Activated CD4-positive, CD25-positive, alpha-beta regulatory T cell treated with anti-CD3 and anti-CD28 coated beads, Interleukin-2, amount 50 U/mL, for 24 hours (primary cell): Measurements from ENCODE around the gene GPRIN1.
"Not testable (repeated sequence)": the region's sequence is repeated elsewhere in the genome, so short reads cannot be mapped to it uniquely, and the experiment has no call there.

Source experiments
- ATAC-seq, 2 donors: fragments of 150-1000 bp; cut with Tn5 transposase; one replicate each; pipeline ENCODE4 v1.10.0; 2021; ENCODE audit warnings: mild to moderate bottlenecking in 1 of 2, moderate library complexity in 1 of 2

GPRIN1 gene

DNA sequence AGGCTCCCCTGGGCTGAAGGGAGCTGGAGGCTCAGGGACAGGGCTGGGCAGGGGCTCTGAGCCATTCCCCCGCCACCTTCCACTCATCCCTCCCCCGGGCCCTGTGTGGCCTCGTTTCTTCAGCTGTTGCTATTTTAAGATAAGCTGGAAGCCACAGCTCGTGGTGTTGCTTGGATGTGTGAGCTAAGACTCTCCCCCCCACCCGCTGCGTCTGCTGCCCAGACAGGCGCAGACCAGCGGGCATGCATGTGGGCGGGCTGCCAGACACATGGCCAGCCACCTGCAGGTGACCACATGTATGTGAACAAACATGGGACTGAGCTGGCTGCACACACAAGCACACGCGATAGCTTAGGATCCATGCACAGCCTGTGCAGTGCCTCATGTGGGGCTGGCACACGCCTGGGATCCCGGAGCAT lies 11.7 kb upstream of the GPRIN1 start:
- ATAC-seq, result no peak

DNA sequence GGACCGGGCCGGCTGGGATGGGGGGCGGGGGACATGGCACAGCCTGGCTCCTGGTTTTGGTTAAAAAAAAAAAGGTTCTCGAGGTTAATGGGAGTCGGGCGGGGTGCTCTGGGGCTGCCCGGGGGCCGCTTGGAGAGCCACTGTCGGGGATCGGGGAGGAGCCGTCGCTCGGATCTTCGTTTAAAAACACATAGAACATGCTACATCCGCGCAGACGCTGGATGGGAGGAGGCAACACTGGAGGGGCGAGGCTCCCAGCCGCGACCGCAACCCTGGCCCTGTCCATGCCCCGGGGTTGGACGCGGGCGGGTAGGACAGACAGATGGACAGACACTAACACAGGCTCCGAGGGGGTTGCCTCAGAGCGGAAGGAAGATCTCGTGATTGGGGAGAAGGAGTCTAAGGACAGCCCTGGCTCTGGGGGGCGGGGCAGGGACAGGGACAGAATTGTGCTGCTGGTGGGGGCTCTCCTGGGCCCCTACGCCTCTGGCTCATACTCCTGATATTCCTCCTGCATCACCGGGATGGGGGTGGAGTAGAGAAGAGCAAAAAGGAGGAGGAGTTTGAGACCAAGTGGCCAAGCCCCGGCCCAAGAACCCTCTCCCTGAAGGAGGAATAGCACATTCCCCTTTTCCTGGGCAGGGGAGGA lies 10.5 kb upstream of the GPRIN1 start:
- no peak for ATAC-seq

DNA sequence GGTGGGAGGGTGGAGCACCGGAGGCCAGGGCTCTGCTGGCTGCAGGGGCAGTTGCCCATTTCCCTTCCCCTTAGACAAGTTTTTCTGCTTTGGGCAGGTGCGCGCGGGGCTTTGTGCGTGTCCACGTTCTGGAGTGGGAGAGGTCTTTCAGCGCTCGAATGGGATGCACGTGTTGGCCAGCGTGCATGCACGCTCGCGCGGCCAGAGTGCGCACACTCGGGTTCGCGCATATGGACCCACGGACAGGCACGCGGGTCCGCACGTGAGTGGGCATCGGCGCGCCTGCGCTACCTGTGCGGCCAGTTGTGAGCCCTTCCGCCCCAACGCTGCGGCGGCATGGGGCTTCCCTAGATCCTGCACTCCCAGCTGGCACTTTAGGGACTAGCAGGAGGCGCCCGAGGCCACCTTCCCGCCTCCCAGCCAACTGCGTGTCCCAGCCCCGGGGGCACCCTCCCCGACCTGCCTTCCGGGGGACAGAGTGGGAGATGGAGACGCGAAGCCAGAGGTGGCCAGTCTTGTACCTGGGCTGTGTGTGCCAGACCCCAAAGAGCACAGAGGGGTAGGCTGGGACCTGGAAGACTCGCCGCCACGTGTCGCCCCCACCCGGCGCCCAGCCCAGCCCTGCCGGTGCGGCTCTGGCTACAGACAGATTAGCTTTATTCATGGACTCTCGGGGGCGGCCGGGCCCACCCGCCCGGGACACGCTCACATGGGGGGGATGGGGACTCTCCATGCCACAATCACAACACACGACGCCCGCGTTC lies 9.8 kb upstream of the GPRIN1 start:
- ATAC-seq, result no peak

DNA sequence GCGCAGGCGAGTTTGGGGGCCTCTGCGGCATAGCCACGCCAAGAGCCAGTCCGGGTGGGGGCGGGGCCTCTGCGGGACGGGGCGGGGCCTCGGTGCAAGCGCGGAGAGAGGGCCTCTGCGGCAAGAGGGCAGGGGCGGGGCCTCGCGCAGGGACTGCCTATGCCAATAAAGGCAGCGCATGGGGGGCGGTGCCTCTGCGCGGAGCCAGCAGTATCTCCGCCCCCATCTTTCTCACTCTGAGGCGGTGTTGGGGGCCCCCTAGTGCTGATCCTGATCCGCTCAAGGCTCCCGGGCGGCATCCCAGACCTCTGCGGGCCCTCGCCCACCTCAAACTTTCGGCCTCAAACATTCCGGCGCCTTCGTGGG lies 9.2 kb upstream of the GPRIN1 start:
- ATAC-seq, result peak; percentile 93 to 95

DNA sequence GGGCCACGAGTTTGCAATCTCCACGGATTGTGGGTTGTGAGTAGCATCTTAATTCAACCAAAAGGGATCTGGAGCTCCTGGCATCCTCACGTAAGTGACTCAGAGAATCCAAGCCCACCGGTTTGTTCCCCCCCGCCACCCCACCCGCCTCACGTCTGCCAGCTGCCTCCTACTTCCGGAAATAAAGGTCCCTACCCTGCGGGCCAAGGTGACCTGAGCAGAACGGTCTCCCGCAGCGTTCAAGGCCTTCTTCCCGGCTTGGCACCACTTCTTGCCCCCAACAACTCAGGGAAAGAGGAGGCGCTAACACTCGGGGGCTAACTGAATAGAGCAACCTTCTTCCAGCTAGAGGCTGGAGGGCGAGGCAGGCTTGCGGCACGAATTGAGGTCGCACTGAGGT lies 8.8 kb upstream of the GPRIN1 start:
- ATAC-seq, result no peak

DNA sequence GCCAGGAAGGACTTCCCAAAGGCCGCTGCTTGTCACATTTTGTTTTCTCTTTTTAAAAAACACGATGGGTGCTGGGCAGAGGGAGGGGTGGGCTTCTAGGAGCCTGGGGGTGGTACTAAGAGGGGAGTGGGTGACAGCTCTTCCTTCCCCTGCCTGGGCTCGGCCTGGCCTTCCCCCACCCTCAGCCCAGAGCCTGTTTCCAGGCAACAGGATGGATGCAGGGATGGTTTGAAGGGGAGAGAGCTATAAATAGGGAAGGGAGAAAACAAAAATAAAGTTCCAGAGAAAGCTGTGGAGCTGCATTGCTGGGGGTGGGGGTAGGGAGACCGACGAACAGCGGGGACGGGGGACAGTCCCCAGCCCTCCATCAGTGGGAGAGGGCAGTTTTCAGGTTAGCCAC lies 6.6 kb upstream of the GPRIN1 start:
- ATAC-seq, result no peak

DNA sequence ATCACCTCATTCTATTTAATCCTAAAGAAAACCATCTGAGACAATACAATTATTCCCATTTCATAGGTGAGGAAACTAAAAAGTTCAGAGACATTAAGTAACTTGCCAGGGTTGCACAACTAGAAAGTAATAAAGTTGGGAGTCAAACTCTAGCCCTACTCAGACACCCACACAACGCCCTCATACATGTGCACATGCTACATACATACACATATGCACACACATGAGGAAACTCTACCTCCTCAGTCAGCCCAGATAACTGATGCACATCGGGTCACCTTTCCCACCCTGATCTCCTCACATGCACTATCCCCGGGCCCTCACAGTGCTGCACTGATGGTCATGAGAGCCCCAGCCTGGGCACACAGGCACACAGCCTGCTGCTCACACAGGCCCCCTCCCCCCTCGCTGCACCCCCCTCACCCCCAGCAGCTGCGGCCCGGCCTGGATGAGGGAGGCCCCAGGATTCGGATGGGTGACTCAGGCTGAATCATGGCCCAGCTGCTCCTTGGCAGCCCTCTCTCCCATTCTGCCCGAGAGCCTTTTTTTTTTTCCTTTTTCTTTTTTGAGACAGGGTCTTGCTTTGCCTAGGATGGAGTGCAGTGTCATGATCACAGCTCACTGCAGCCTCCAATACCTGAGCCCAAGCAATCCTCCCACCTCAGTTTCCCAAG lies 5.0 kb upstream of the GPRIN1 start:
- no peak for ATAC-seq

DNA sequence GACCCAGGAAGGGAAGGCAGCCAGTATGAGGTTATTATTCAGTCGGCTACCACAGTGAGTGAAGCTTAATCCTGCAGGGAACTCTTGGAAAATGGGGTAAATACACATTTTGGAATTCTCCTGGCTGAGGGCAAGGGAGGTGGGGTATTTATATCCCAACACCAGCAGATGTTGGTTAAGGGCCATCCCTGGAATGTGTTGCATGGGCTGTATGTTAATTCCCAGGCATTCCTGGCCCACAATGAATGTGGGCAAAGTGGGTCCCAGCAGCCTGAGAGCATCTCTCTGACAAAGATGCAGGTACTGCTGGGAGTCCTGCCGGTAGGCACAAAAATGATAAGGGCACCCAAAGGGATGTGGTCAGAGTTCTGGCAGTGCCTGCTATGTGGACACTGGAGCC lies 2.9 kb upstream of the GPRIN1 start:
- no peak for ATAC-seq

GRCh38 chr5:176612008-176612407 lies 2.1 kb upstream of the GPRIN1 start:
- ATAC-seq, result no peak

- no peak for ATAC-seq
Measured at GRCh38 chr5:176611435-176611834, 1.5 kb upstream of the GPRIN1 start.

- ATAC-seq, result no peak
Measured at GRCh38 chr5:176610435-176610773, 448 bp upstream of the GPRIN1 start.

- peak; percentile 7 to 18 for ATAC-seq
Measured at GRCh38 chr5:176608937-176609723, 826 bp downstream of the GPRIN1 start.

GRCh38 chr5:176608142-176608705 lies 1.7 kb downstream of the GPRIN1 start:
- no peak for ATAC-seq

- ATAC-seq, result no peak
Measured at GRCh38 chr5:176606875-176607274, 3.1 kb downstream of the GPRIN1 start.

DNA sequence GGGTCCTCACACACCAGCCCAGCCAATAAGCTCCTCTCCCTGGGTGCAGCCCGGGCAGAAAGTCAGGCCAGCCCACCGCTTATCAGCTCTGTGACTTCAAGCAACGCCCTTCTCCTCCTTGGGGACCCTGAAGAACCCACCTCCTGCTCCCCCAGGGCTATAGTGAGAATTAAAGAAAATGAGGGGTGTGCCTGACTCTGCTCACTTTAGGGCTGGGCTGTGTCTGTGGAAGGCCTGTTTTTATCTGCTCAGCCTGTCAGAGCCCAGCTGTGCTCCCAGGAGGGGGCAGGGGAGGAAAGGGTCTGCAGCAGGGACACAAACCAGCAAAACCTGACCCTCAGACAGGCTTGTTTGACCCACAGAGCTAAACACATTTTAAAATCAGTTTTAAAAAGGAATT lies 3.9 kb downstream of the GPRIN1 start:
- ATAC-seq, result no peak

- no peak for ATAC-seq
Measured at GRCh38 chr5:176603091-176603490, 6.9 kb downstream of the GPRIN1 start.

GRCh38 chr5:176601901-176602482 lies 8.0 kb downstream of the GPRIN1 start:
- no peak for ATAC-seq

DNA sequence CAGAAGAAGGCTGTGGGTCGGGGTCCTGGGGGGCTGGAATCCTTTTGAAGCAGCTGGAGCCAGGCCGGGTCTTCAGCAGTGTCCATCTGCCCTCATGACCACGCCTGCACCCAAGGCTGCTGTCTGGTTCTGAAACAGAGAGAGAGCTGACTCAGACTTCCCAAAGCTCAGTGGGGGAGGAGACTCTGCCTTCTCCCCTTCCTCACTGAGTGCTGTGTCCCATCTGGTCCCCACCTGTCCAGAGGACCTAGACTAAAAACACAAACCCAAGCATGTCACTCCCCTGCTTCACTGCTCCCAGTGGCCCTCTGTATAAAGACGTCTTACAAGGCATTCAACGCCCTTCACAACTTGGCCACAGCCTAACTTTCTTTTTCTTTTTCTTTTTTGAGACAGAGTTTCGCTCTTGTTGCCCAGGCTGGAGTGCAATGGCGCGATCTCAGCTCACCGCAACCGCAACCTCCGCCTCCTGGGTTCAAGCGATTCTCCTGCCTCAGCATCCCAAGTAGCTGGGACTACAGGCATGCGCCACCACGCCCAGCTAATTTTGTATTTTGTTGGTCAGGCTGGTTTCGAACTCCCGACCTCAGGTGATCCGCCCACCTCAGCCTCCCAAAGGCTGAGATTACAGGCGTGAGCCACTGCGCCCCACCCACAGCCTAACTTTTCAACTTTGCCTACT lies 10.1 kb downstream of the GPRIN1 start:
- not testable (repeated sequence) for ATAC-seq

GRCh38 chr5:176597417-176598389 lies 12.3 kb downstream of the GPRIN1 start:
- ATAC-seq, result no peak

DNA sequence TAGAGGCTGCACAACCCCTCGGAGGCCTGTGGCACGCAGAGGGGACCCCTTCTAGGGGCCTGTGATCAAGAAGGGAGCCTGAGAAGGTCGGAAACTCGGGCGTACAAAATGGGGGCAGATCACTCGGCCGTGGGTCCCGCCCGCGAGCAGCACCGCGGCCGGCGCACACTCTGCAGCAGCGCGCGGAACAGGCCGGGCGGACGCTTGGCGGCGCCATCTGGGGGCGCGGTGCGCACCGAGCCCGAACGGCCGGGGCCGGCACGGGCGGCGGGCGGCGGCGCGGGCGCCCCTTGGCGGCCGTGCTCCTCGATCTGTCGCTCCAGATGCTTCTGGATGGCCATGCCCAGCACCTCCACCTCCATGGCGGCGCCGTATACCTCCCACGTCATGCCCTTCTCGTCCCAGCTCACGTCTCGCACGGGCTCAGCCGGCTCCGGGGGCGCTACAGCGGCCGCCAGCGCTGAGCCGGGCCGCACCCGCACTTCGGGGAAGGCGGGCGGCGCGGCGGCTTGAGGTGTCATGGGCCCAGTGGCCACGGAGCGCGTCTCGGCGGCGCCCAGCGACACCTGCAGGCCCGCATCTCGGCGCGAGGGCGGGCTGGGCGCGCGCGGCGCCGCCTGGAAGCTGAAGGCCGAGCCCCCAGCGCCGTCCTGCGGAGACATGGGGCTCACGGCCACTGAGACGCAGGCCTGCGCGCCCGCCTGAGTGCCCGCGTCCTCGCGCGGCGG lies 13.1 kb downstream of the GPRIN1 start:
- ATAC-seq, result peak; percentile 83 to 90
